ENCODE results near the gene RASSF8.

GRCh38 chr12:26058818-26059217, 100.3 kb downstream of the RASSF8 start:
- TF ChIP-seq CTCF (IDR thresholded peaks at IDR 0.05) (no peak), EZH2 (IDR thresholded peaks at IDR 0.05) (no peak)
